HG02870 (cell line): ENCODE data around the gene KAZALD1.
A peak's percentile ranks its signal among the peaks of the same experiment; 100 is the strongest.

Experiments
- ATAC-seq: cut with Tn5 transposase; IDR thresholded peaks from one replicate; pipeline ENCODE4 v1.9.1; 2021; ENCODE audit warnings: mild to moderate bottlenecking, moderate library complexity; ENCODE audit not compliant: unreplicated experiment

The KAZALD1 gene

GRCh38 chr10:101061624-101062231, at the start of gene KAZALD1:
KAZALD1 (plus strand) TSS chr10:101061989; CDS start chr10:101062593, 604 bp downstream.
- no peak for ATAC-seq

- peak; percentile 78 for ATAC-seq
These were observed 49.0 kb upstream of the KAZALD1 start for GRCh38 chr10:101012525-101013364.

DNA sequence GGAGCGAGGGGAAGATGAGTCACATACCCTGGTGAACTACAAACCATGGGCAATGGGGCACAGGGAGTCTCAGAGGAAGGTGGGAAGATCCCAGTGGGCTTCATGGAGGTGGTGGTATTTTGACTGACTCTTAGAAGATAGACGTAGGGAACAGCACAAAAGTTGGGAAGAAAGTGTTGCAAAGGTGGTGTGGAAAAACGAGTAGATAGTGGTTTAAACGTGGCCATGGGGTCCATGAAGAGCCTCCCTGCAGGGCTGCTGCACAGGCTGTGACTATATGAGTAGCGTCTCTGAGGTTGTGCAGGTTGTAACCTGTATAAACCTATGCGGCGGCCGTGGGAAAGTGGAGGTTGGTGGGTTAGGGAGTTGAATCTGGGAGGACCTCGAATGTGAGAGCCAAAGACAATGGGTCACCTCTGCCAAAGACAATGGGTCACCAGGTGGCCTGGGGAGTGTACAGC, 48.4 kb upstream of the KAZALD1 start:
- ATAC-seq: no peak

GRCh38 chr10:101014230-101014884, 47.4 kb upstream of the KAZALD1 start:
- no peak for ATAC-seq

DNA sequence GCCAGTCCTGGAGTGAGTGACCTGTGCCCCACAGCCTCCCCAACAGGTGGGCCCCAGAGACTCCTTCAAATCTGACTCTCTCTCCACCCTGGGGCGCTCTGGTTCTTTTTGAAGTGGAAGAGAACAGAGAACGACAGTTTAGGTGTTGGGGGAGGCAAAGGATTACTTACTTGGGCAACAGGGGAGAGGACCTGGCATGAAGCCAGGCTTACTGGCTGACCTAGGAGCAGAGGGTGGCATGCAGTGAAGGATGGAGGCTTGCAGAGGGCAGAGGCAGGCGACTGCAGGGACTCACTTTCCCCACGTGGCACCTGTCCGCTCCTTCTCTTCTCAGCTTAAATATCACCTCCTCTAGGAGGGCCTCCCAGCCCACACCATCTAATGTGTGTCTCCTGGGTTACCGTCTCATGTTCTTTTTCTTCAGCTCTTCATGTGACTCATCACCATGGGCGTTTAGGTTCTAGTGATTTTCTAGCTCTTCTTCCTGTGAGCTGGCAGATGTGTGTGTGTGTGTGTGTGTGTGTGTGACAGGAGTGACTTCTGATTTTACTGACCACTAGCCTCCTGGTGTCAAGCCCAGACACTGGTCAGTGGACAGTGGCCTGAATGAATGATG, 46.7 kb upstream of the KAZALD1 start:
- no peak for ATAC-seq

- no peak for ATAC-seq
These were observed 46.2 kb upstream of the KAZALD1 start for GRCh38 chr10:101015582-101015973.

GRCh38 chr10:101016814-101017213, 45.0 kb upstream of the KAZALD1 start:
- no peak for ATAC-seq

GRCh38 chr10:101018118-101018599, 43.6 kb upstream of the KAZALD1 start:
- no peak for ATAC-seq

DNA sequence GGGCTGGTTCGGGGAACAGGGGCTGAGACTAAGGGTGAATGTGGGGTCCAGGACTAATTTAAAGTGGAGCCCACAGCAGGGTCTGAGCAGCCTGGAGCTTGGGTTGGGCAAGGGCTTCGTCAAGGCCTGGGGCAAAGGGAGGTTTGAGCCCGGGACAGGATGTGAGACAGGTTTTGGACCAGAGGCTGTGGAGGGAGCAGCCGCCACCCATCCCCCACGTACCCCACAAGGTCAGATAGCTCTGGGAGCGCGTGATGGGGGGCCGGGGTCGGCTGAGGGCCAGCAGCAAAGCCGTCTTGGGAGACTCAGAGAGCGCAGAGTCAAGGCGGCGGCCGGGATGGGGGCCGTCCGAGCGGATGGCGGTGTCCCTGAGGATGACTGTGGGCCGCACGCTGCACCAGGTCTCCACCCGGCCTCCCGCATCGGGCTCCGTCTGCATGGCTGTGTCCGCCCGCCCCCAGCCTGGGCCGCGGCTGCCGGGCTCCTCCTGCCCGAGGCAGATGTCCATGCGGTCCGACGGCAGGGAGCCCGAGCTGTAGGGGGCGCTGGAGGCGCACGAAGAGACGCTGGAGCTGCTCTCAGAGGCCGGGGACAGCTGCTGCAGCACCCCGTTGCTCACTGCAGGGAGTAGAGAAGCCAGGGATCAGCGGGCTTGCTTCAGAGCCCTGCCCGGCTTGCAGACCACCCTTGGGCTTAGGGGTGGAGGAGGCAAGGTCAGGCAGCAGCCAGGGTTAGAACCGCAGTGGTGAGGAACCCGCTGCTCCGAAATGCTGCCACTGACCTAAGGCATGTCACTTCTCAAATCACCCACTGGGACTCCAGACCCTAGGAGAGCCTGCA, 43.0 kb upstream of the KAZALD1 start:
- ATAC-seq: no peak

DNA sequence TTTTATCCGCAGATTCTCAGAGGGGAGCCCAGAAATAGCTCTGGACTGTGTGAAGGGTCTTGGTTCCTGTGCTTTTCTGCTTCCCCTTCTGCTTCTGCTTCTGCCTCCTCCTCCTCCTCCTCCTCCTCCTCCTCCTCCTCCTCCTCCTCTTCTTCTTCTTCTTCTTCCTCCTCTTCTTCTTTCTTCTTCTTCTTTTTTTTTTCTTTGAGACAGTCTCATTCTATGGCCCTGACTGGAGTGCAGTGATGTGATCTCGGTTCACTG, 42.4 kb upstream of the KAZALD1 start:
- ATAC-seq: no peak

- ATAC-seq: no peak
These were observed 41.2 kb upstream of the KAZALD1 start for GRCh38 chr10:101020427-101021075.

- no peak for ATAC-seq
These were observed 40.5 kb upstream of the KAZALD1 start for GRCh38 chr10:101021239-101021638.

- ATAC-seq: no peak
These were observed 40.0 kb upstream of the KAZALD1 start for GRCh38 chr10:101021692-101022251.

GRCh38 chr10:101022967-101023705, 38.7 kb upstream of the KAZALD1 start:
- no peak for ATAC-seq

DNA sequence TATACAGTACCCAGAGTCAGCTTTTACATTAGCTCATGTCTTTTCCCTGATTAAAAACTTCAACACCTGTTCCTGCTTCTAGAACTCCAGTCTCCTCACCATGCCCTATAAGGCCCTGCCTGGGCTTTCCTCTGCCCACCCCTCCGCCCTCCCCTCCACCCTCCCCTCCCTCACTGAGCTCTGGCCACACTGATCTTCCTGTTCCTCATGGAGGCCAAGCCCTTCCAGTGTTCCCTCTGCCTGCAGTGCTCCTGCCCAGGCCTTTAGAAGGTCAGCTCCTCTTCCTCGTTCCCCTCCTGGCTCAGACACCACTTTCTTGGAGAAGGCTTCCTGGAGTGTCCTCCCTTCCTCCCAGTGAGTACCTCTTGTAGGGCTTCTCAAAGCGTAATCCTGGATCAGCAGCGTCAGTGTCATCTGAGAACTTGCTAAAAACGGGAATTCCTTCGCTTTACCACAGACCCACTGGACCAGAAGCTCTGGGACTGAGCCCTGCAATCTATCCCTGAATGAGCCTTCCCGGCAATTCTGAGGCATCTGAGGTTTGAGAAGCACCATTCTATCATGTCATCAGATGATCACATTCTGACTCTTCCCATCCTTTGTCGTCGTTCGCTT, 34.6 kb upstream of the KAZALD1 start:
- ATAC-seq: no peak

- ATAC-seq: no peak
These were observed 33.1 kb upstream of the KAZALD1 start for GRCh38 chr10:101028446-101029337.

DNA sequence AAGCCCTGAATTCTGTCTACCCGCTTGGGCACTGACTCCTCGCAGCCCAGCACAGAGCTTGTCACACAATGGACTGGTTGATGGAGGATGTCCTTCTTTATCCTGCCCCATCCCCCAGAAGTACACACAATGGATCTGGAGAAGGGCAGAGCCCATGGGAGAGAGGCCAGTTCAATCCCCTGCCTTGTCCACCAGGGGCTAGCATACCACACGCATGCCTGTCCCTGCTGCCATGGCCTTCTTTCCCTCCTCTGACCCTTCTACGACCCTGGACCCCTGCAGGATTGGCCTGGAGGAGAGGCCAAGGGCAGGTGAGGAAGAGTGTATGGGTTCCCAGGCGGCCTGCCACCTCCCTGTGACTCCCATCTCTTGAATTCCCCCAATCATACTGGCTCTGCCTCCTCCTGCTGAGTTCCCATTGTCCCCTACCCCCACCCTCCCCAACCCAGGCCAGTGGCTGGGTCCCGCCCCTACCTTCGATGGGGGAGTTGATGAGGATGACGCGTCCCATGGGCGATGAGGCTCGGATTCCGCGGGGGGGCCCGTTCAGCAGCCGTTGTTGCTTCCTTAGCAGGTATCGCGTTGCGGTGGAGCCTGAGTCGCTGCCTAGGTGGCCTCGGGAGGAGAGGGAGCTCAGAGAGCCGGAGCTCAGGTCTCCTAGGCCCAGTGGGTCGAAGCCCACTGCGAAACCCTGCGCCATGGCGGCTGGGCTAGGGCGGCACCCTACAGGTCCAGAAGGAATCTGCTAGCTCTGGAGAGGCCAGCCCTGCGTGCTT, 32.1 kb upstream of the KAZALD1 start:
- ATAC-seq: no peak
